NCI-H510A (cell line): ENCODE measurements around the gene RND3.

Source experiments
- DNase-seq: peaks from one replicate; lab custom pipeline; 2025; lab: John Stamatoyannopoulos, UW

The RND3 gene

DNA sequence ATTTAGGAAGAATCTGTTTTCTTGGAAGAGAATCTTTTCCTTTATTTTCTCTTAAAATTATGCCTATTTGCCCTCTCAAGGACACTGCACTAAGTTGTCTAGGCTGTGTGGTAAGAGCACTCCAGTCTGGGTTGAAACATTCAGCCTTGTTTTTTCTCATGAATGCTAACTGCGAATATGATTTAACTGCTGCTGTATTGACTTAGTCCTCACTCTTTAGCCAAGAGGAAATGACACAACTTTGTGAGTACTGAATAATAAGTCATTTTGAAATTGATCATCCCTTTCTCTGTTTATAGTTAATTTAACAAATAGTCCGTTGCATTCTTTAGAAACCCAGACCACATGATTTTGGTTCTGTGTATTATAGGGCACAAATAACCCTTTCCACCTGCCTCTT is 4.5 kb upstream of the RND3 start:
- DNase-seq, result no peak

DNA sequence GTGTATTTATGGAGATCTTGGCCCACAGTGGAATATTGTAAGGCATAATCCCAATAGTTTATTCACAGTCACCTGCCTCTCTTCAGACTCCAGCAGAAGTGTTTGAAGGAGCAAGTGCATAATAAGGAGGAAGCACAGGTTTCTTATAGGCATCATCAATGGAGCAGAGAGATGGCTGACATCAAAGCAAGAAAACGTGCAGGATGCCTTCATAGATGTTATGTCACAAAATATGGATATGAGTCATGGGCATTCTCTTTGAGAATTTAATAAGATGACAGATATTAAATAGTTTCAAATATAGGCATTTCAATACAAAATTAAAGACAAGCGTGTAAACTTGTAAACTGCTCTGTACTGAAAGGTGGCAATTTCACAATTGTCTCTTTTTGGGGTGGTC is 4.0 kb upstream of the RND3 start:
- DNase-seq, result no peak

GRCh38 chr2:150490466-150490865 is 3.0 kb upstream of the RND3 start:
- no peak for DNase-seq

- DNase-seq, result no peak
These were observed 655 bp downstream of the RND3 start for GRCh38 chr2:150486539-150487484.

- peak; percentile 18 for DNase-seq
These were observed 1.5 kb downstream of the RND3 start for GRCh38 chr2:150485871-150486538.

DNA sequence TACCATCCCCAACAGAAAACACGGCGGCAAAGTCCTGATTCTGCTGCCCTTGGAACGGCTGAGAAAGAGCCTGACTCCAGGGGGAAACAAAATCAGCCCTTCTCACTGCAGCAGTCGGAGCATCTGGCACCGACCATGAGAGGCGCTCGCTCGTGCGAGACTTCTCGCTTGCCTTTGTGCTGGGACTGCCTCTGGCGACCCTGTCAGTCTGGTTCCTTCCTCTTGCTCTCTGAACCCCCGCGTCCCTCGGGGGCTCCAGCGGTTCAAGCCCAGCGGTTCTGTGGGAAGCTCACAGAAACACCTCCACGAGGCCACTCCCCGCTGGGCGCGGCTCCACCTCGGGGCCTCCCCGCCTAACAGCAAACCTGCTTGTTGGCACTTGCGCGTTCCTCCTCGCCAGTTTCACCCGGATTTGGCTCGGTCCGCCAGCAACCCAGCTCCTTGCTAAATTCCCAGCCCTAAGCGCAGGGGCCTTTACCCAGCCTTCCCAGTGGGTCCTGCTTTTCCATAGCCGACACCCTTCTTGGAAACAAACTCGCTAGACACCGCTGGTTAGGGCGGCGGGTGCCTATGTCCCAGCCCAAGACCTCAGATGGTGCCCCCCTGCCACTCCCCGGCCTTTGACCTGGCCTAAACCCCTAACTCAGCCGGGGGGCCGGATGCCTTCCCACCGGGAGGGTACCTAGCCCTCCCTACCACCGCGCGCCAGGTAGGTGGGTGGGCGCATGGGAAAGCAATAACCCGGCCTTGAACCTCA is 2.2 kb downstream of the RND3 start:
- peak; percentile 19 for DNase-seq

GRCh38 chr2:150484461-150485021 is 2.9 kb downstream of the RND3 start:
- DNase-seq, result no peak

DNA sequence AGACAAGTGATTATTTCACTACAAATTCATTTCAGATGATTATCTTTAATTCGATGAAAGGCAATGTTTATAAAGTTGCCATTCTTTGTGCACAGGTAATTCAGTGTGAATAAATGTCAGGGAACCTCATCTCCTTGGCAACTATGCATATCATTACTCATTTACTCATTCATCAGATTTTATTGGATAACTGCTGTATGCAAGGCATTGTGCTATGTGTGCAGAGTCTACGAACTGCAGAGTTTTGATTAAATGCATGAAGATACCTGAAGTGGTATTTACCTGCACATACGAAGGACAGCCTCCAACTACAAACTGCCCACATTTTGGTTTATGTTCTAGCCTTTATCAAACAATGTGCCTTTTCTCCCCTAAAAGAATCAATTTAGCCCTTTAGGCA is 3.5 kb downstream of the RND3 start:
- DNase-seq, result no peak

DNA sequence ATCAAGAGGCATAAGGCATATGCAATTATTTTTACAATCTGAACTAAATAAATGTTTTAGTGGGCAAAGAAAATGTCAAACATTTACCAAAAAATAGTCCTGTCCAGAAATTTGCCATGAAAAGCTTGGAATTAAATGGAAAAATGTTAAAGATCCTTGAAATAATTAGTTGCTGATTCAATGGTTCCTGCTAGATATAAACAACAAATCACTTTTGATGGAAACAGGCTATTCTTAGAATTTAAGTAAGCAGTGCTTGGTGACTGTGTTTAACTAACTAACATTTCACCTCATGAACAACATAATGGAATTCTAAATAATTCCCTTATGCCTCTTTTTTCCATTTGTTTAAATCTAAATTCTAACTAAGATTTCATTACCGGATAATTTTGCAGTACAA is 3.9 kb downstream of the RND3 start:
- DNase-seq, result no peak

DNA sequence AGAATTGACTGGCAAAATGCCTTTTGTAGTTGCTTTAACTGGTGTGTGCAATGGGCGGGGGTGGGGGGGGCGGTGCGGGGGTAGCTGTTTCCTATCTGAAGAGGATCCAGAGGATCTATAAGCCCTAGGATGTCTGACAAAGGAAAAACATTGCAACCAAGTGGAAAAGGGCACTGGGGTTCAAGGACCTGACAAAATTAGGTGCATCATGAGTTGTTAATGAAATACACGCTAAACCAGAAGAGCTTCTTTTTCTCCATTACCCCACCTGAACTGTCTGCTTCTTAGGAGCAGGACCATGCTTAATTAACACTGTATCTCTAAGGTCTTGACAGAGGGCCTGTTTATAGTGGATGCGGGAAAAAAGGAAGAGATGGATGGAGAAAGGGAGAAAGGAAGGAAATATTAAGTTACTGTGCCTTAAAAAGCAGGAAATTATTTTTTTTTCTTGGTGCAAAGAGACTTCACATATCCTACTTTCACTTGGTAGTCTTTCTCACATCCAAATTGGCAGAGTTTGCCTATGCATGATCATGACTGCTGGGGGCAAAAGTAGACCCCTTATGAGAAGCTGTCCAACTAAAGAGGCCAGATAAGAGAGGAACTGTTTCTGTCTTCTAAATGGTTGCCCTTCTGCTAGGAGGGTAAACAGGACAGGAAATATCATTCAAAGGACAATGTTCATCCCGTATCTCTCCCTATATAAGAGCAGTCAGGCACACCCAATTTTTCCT is 4.6 kb downstream of the RND3 start:
- no peak for DNase-seq

- DNase-seq, result no peak
These were observed 5.4 kb downstream of the RND3 start for GRCh38 chr2:150482111-150482510.

GRCh38 chr2:150480971-150481830 is 6.3 kb downstream of the RND3 start:
- DNase-seq, result no peak

- DNase-seq, result no peak
These were observed 7.2 kb downstream of the RND3 start for GRCh38 chr2:150480241-150480640.

DNA sequence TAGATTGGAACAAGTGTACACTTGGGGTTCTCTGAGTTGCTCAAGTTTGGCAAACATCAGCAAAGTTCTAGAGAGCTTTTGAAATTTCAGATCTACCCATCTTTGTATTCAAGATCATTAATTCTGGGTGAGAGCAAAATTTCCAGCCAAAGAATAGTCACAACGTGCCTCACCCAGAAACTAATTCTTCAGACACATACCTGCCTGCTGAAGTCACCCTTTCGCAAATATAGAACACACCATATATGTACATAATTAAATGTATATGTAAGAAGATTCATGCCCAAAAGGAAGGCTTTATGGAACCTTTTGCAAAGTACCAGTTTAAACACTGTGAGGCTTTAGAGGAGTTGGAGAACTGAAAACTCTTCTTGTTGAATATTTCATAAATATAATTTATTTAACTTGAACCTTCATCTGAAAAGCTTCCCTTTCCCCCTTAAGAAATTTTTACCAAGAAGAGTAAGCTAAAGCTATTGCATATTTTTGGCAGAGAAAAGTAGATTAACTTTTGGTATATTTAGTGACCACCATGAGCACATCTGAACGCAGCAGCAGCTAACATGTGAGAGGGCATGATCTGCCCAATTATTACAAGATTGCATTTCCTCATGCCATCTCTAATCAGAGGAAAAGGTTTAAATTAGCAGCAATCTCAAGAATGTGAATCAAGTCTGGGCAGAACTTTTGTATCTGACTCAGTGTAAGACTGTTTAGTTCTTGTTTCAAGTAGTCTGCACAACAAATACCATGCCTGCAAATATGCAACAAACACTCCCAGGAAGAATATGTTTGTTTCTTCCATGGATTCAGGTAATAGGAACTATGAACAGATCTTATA is 8.2 kb downstream of the RND3 start:
- DNase-seq, result no peak

DNA sequence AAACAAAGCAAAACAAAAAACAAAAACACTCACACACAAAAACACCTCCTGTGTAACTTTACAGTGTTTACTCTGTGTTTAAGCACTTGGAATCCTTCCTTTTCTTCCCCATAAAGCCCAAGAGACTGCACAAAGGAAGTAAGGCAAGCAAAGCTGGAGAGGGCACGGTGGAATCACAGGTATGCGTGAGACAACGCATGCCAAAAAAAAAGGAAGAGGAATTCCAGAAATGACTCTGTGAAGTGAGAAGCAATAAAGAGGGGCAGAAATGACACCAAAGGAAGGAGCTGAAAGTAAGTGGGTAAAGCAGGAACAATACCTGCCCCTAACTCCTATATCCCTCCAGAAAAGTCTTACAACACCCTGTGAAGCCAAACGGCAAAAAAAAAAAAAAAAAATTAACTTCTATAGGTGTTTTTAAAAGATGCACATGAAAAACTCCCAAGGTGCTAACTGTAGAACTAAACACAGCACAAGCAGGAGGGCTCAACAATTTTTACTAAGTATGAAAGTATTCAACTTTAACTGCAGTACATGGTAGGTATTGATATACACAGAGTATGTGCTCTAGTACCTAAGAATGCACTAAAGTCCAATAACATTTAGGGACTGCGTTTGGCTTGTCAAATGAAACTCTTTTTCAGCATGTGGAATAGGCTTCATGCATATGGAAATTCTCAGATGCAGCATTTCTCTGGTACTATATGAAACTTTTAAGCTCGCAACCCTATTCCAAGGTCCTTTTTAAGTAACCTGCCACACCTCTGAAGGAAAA is 9.1 kb downstream of the RND3 start:
- DNase-seq, result no peak

GRCh38 chr2:150477347-150477746 is 10.1 kb downstream of the RND3 start:
- no peak for DNase-seq

DNA sequence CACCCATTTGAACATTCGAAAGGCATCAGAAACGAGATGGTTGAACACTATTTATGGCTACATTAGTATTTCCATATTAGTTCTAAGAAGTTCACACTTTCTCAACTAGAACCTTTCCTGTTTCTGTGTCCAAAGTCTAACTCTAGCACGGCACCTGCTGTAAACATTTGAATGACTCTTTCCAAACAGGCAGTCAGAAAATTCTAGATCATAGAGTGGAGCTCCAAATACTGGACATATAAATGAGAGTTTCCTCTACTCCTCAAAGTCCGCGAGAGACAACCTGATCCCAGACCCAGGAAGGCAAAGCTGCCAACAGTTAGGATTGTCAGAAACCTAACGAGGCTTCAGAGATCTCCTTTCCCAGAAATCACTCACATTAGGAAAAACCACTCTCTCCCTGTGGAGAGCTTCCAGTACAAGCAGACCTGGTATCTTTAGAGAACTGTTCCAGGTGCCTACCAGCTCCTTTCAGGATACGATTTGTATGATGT is 10.6 kb downstream of the RND3 start:
- DNase-seq, result no peak

- no peak for DNase-seq
These were observed 11.2 kb downstream of the RND3 start for GRCh38 chr2:150476286-150476685.
